Esophagus squamous epithelium (tissue), 5 donors: ENCODE results near the gene PSMB7. TPM values are rescaled to one million over a fixed set of nuclear protein-coding genes. Genes with fewer than 3 reads are reported as not detected.

Experiments used
- DNase-seq: peaks from one replicate; lab custom pipeline; 2025; lab: John Stamatoyannopoulos, UW
- H3K27ac ChIP-seq, 4 donors: fragments of 200-600 bp; sonication (generic); one replicate each; pipeline ENCODE4 v1.5.1; 2016 to 2019; ENCODE audit warnings: mild to moderate bottlenecking in 1 of 4
- H3K27me3 ChIP-seq, 4 donors: fragments of 200-600 bp; sonication (generic); 1 replicate in 3 of 4; 2 replicates in 1 of 4; pipeline versions ENCODE4 v1.5.1 to v1.6.0; 2017 to 2021; ENCODE audit warnings: antibody characterized with exemption in 1 of 4
- H3K36me3 ChIP-seq, 3 donors: fragments of 200-600 bp; sonication (generic); one replicate each; pipeline ENCODE4 v1.5.1; 2016 to 2019
- H3K4me1 ChIP-seq, 3 donors: fragments of 200-600 bp; sonication (generic); one replicate each; pipeline ENCODE4 v1.5.1; 2017 to 2019
- H3K4me3 ChIP-seq, 4 donors: fragments of 200-600 bp; sonication (generic); 1 replicate in 3 of 4; 2 replicates in 1 of 4; pipeline ENCODE4 v1.5.1; 2016 to 2019; ENCODE audit warnings: mild to moderate bottlenecking in 2 of 4, moderate library complexity in 1 of 4
- H3K9me3 ChIP-seq, 3 donors: fragments of 200-600 bp; sonication (generic); one replicate each; pipeline ENCODE4 v1.5.1; 2016 to 2019
- POLR2A ChIP-seq, 4 donors: fragments of 450-650 bp; IDR thresholded peaks; one replicate each; pipeline ENCODE4 v1.6.1; 2017; ENCODE audit warnings: antibody characterized with exemption in 4 of 4, mild to moderate bottlenecking in 4 of 4, moderate library complexity in 3 of 4
- WGBS, 2 donors: methylation state at CpG; one replicate each; pipeline ENCODE4 v1.1.5; 2018; 5-methylcytosine and 5-hydroxymethylcytosine counted together
- intact Hi-C: fragments of 100-400 bp; cut with DNase I; formaldehyde crosslinking; loops from one replicate; pipeline ENCODE4 v1.15.0; 2022
- total RNA-seq, 4 donors: library from RNA; depleted of rRNA; stranded (reverse); fragments of >200 nt; gene quantifications; one replicate each; pipeline ENCODE4 v1.1.0, GENCODE V29; 2016
- TF ChIP-seq, protein P1 (sequence below), 6 experiments: fragments of 450-650 bp in 4 of 6; fragments of 200-600 bp in 2 of 6; sonication (generic) in 2 of 6; IDR thresholded peaks; one replicate each; pipeline ENCODE4 v1.5.1; 2016 to 2019; ENCODE audit warnings: antibody characterized with exemption in 6 of 6, mild to moderate bottlenecking in 4 of 6, moderate library complexity in 4 of 6
- donor health status: DM: yes; HTN: yes; CAD: no.

The PSMB7 gene
- total RNA-seq, 4 donors from 2014 or later = 114 to 229 (median 170) TPM

DNA sequence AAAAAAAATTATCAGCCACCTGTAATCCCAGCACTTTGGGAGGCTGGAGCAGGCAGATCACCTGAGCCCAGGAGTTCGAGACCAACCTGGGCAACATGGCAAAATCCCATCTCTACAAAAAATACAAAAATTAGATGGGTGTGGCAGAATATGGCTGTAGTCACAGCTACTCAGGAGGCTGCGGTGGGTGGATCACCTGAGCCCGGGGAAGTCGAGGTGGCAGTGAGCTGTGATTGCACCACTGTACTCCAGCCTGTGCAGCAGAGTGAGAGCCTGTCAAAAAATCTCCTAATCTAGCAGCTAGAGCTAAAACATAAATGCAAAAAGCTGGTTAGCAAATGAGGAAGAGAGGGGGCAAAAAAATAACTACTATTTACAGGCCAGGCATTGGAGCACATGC is 12.0 kb downstream of the PSMB7 start:
- DNase-seq = no peak
- Histone ChIP-seq H3K27me3 (no peaks in the 10 kb centered on the region), H3K36me3 (peaks cover 3 to 93% (median 29%) of the 10 kb centered on the region in 3 donors), H3K9me3 (no peaks in the 10 kb centered on the region), H3K4me1 (peaks cover 0 to 17% (median 0%) of the 10 kb centered on the region in 3 donors), H3K27ac (no peak overlapping the region), H3K4me3 (no peak overlapping the region)
- 91 to 97% methylated on average over 4 of the region's 4 CpGs for WGBS, 2 donors
- TF ChIP-seq POLR2A (IDR thresholded peaks at IDR 0.05) = no peak
- TF ChIP-seq, protein P1, sequence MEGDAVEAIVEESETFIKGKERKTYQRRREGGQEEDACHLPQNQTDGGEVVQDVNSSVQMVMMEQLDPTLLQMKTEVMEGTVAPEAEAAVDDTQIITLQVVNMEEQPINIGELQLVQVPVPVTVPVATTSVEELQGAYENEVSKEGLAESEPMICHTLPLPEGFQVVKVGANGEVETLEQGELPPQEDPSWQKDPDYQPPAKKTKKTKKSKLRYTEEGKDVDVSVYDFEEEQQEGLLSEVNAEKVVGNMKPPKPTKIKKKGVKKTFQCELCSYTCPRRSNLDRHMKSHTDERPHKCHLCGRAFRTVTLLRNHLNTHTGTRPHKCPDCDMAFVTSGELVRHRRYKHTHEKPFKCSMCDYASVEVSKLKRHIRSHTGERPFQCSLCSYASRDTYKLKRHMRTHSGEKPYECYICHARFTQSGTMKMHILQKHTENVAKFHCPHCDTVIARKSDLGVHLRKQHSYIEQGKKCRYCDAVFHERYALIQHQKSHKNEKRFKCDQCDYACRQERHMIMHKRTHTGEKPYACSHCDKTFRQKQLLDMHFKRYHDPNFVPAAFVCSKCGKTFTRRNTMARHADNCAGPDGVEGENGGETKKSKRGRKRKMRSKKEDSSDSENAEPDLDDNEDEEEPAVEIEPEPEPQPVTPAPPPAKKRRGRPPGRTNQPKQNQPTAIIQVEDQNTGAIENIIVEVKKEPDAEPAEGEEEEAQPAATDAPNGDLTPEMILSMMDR (IDR thresholded peaks at IDR 0.05) = no peak
- intact Hi-C loops = no loop called here

DNA sequence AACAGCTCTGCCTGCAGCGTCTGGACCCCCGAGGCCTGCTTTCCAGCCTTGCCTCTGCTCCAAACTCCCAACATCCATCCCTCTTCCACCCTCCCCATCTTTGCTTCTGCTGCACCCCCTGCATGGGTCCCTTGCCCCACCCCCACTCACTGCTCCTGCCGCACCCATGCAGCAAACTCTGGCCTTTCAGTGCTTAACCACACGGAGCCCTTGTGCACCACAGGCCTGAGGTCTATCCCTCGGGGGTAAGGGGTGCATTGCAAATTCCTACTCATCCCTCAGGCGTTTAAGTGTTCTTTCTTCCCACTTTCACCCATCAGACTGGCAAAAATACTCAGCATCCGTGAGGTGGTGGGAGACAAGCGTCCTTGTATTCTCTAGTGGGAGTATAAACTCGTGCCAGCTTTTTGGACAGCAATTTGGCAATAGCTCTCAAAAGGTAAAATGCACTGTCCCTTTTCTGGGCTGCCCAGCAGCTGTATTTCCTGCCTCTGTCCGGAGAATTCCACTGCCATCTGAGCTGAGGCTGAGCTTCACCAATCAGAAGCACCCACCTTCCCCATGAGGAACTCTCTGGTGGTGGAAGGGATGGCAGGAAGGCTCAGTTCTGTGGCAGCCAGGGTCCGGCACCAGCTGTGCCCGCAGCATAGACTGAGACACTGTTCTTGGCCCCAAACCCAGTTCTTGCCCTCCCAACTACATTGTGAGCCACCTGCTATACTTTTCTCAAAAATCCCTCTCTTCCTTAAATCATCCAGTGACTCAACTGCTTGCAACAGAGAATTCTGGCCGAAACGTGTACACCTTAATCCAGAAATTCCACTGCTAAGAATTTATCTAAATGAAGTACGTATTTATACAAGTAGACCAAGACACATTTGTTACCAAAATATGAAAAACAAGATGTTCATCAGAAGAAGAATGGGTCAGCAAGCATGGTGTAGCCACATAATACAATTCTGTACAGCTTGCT is 15.0 kb downstream of the PSMB7 start:
- no peaks in the 10 kb centered on the region for H3K27me3 ChIP-seq
- H3K9me3 ChIP-seq = no peaks in the 10 kb centered on the region
- WGBS, 2 donors = 46 to 55% methylated on average over 12 to 14 of the region's 15 CpGs
- no peak overlapping the region for H3K4me3 ChIP-seq
- peaks cover 0 to 17% (median 0%) of the 10 kb centered on the region in 3 donors for H3K4me1 ChIP-seq
- no peak for TF ChIP-seq POLR2A (IDR thresholded peaks at IDR 0.05)
- TF ChIP-seq, protein P1 (IDR thresholded peaks at IDR 0.05) = no peak
- intact Hi-C loops = loop anchor here (10.0 kb wide), 1 partner anchor 275 kb away; no protein-coding TSS in a partner anchor
- H3K27ac ChIP-seq = peak overlapping the region in 1 of 4 donors; percentile 11
- no peak for DNase-seq
- H3K36me3 ChIP-seq = peaks cover 3 to 84% (median 20%) of the 10 kb centered on the region in 3 donors

DNA sequence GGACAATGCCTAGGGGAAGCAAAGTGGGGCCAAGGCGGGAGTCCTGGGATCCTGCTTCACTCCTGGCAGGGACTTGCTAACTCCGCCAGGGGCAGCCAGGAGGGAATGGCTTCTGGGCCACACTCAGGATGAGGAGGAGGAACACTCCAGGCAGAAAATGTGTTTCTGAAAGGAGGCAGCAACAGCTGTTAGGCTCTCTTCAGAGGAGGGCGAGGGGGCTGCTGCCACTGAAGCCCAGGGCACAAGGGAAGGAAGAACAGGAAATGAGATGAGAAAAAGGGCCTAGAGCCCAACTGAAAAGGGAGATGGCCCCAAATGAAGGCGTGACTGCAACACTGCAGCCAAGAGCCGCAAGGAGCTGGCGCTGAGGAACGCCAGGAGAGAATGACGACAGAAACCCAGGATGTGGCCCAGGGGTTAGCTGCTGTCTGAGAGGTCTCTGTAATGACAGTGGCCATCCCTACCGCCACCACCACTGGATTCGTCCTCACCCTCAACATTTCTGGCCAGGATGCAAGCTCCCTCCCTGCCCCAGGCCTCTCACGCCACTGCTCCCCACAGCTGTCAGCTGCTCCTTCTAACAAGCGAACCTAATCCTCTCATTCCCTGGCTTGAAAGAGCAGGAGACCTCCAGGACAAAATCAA is 15.8 kb downstream of the PSMB7 start:
- DNase-seq = no peak
- 57 to 60% methylated on average over 11 to 12 of the region's 12 CpGs for WGBS, 2 donors

DNA sequence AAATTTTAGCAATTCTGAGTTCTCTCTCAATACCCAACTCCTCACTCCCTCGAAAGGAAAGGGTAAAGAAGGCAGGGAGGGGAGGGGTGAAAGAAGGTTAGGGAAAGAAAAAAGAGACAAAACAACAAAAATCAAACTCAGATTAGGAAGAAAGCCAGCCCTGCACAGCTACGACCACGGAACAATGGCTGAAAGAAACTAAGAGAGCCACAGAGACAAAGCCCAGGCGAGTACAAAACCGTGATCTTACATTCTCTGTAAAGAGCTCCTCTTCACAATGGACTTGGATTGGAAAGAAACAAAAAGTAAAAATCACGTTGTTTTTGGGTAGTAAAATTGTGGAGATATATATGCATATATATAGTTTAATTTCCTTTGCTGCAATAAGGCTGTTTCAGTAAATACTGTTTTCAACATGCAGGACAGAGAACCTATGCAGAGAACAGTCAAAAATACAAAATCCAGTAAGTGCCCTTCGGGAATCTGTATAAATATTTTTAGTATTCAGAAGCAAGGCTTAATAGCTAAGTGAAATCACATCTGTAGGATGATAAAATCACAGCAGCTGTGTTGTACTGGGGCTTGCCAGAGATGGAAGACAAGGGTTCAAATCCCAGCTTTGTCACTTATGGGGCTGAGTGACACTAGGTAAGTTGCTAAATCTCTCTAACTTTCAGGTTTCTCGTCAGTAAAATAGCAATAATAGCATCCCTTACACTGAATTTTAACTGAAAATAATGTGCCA is 16.9 kb downstream of the PSMB7 start:
- Histone ChIP-seq H3K36me3 (peaks cover 0 to 75% (median 7%) of the 10 kb centered on the region in 3 donors), H3K4me1 (peaks cover 0 to 25% (median 2%) of the 10 kb centered on the region in 3 donors), H3K4me3 (no peak overlapping the region), H3K27me3 (no peaks in the 10 kb centered on the region), H3K9me3 (no peaks in the 10 kb centered on the region), H3K27ac (no peak overlapping the region)
- intact Hi-C loops = loop anchor here (10.0 kb wide), 1 partner anchor 274 kb away; no protein-coding TSS in a partner anchor
- TF ChIP-seq POLR2A (IDR thresholded peaks at IDR 0.05) = no peak
- TF ChIP-seq, protein P1 (IDR thresholded peaks at IDR 0.05) = no peak
- WGBS, 2 donors = 77 to 79% methylated on average over 8 of the region's 8 CpGs
- no peak for DNase-seq

More for the DNA sequence above, 15.8 kb downstream of the PSMB7 start:
- Histone ChIP-seq H3K27me3 (no peaks in the 10 kb centered on the region), H3K4me3 (no peak overlapping the region), H3K4me1 (peaks cover 0 to 17% (median 0%) of the 10 kb centered on the region in 3 donors), H3K9me3 (no peaks in the 10 kb centered on the region), H3K36me3 (peaks cover under 1 to 79% (median 18%) of the 10 kb centered on the region in 3 donors), H3K27ac (peak overlapping the region in 2 of 4 donors; percentile 46 to 53)
- intact Hi-C loops = loop anchor here (10.0 kb wide), 1 partner anchor 275 kb away; no protein-coding TSS in a partner anchor
- TF ChIP-seq, protein P1 (IDR thresholded peaks at IDR 0.05) = no peak
- TF ChIP-seq POLR2A (IDR thresholded peaks at IDR 0.05) = no peak
